HepG2 (cell line): ENCODE results near the gene C19orf73. TPM values are rescaled to one million over a fixed set of nuclear protein-coding genes. Genes with fewer than 3 reads are reported as not detected.
A peak's percentile ranks its signal among the peaks of the same experiment; 100 is the strongest.

ENCODE experiments used
- ATF7 ChIP-seq, 2 experiments: fragments of 450-650 bp in 1 of 2; sonication (generic) in 1 of 2; formaldehyde crosslinking in 1 of 2; IDR thresholded peaks; 2 replicates each; pipeline versions ENCODE4 v1.4.0 to v1.6.1; 2016 to 2020; ENCODE audit warnings: antibody characterized with exemption in 1 of 2, mild to moderate bottlenecking in 1 of 2, missing genetic modification reagents in 1 of 2
- CCDC6 ChIP-seq: sonication (generic); formaldehyde crosslinking; IDR thresholded peaks from 2 replicates; pipeline ENCODE4 v1.8.1; 2022; ENCODE audit warnings: mild to moderate bottlenecking, missing genetic modification reagents, moderate library complexity
- CENPX ChIP-seq: sonication (generic); formaldehyde crosslinking; IDR thresholded peaks from 2 replicates; pipeline ENCODE4 v1.9.0; 2021; ENCODE audit warnings: mild to moderate bottlenecking, missing genetic modification reagents, moderate library complexity
- GPN1 ChIP-seq: sonication (generic); formaldehyde crosslinking; IDR thresholded peaks from 2 replicates; pipeline ENCODE4 v1.5.1; 2020; ENCODE audit warnings: missing genetic modification reagents, borderline replicate concordance
- HNRNPH1 ChIP-seq: fragments of 200-400 bp; formaldehyde crosslinking; optimal IDR thresholded peaks from 2 replicates; pipeline ENCODE3; 2017; ENCODE audit warnings: mild to moderate bottlenecking, low read depth, low read length
- KDM6A ChIP-seq: IDR thresholded peaks from 2 replicates; pipeline ENCODE4 v1.6.1; 2016; ENCODE audit warnings: low read depth
- ZBTB38 ChIP-seq: sonication (generic); formaldehyde crosslinking; IDR thresholded peaks from 2 replicates; pipeline ENCODE4 v1.5.1; 2020; ENCODE audit warnings: mild to moderate bottlenecking, missing genetic modification reagents
- ZNF24 ChIP-seq: fragments of 450-650 bp; IDR thresholded peaks from 2 replicates; pipeline ENCODE4 v1.6.1; 2017; ENCODE audit warnings: antibody characterized with exemption, mild to moderate bottlenecking
- ZNF251 ChIP-seq: sonication (generic); formaldehyde crosslinking; IDR thresholded peaks from 2 replicates; pipeline ENCODE4 v1.9.0; 2021; ENCODE audit warnings: mild to moderate bottlenecking, missing genetic modification reagents
- ZNF703 ChIP-seq: sonication (generic); formaldehyde crosslinking; IDR thresholded peaks from 2 replicates; pipeline ENCODE4 v1.5.1; 2020; ENCODE audit warnings: missing genetic modification reagents, mild to moderate bottlenecking, moderate library complexity, borderline replicate concordance
- ZNF850 ChIP-seq: sonication (generic); formaldehyde crosslinking; conservative IDR thresholded peaks from 2 replicates; pipeline ENCODE4 v1.9.0; 2021; ENCODE audit warnings: mild to moderate bottlenecking, missing genetic modification reagents
- ZSCAN12 ChIP-seq: sonication (generic); formaldehyde crosslinking; IDR thresholded peaks from 2 replicates; pipeline ENCODE4 v1.9.0; 2021; ENCODE audit warnings: mild to moderate bottlenecking, missing genetic modification reagents
- ZZZ3 ChIP-seq: sonication (generic); formaldehyde crosslinking; IDR thresholded peaks from 2 replicates; pipeline ENCODE4 v1.4.0; 2020; ENCODE audit warnings: missing genetic modification reagents, mild to moderate bottlenecking, borderline replicate concordance
- polyA plus RNA-seq, 8 experiments: library from polyadenylated mRNA; depleted of rRNA in 3 of 8; stranded (reverse) in 7 of 8; unstranded in 1 of 8; fragments of >200 nt; fragmentation: Illumina TruSeq in 4 of 8; extraction: Trizol in 4 of 8; gene quantifications; 2 replicates each; pipeline versions ENCODE4 v1.2.1 to v1.2.3, GENCODE V29; 2011 to 2016; ENCODE audit warnings: low read depth in 4 of 8, missing spikeins in 1 of 8, mixed read lengths in 1 of 8; ENCODE audit not compliant: insufficient read depth in 1 of 8
- total RNA-seq, 5 experiments: library from RNA; depleted of rRNA; stranded (reverse); fragments of >200 nt; fragmentation: Illumina TruSeq; extraction: Trizol; gene quantifications; 2 replicates each; pipeline ENCODE4 v1.2.3, GENCODE V29; 2016; ENCODE audit warnings: low read depth in 1 of 5
- TF ChIP-seq, protein P1 (sequence below): IDR thresholded peaks from 2 replicates; pipeline ENCODE4 v1.6.1; 2016; ENCODE audit warnings: missing compliant biosample characterization, missing genetic modification reagents, borderline replicate concordance
- TF ChIP-seq, protein P2 (sequence below): sonication (generic); formaldehyde crosslinking; IDR thresholded peaks from 2 replicates; pipeline ENCODE4 v1.5.0; 2020; ENCODE audit warnings: mild to moderate bottlenecking, missing genetic modification reagents
- TF ChIP-seq, protein P3 (sequence below): sonication (generic); formaldehyde crosslinking; IDR thresholded peaks from 2 replicates; pipeline ENCODE4 v1.5.1; 2020; ENCODE audit warnings: missing genetic modification reagents, mild to moderate bottlenecking, borderline replicate concordance
- TF ChIP-seq, protein P4 (sequence below): sonication (generic); formaldehyde crosslinking; IDR thresholded peaks from 2 replicates; pipeline ENCODE4 v1.5.0; 2020; ENCODE audit warnings: missing genetic modification reagents
- TF ChIP-seq, protein P5 (sequence below): sonication (generic); formaldehyde crosslinking; IDR thresholded peaks from 2 replicates; pipeline ENCODE4 v1.4.0; 2020; ENCODE audit warnings: missing genetic modification reagents

Gene C19orf73
- total and polyA plus RNA-seq, 2 of the 13 experiments (the other 11 are each of a cell fraction or from before 2014, with no cell fraction given): 1.4 to 1.5 TPM

DNA sequence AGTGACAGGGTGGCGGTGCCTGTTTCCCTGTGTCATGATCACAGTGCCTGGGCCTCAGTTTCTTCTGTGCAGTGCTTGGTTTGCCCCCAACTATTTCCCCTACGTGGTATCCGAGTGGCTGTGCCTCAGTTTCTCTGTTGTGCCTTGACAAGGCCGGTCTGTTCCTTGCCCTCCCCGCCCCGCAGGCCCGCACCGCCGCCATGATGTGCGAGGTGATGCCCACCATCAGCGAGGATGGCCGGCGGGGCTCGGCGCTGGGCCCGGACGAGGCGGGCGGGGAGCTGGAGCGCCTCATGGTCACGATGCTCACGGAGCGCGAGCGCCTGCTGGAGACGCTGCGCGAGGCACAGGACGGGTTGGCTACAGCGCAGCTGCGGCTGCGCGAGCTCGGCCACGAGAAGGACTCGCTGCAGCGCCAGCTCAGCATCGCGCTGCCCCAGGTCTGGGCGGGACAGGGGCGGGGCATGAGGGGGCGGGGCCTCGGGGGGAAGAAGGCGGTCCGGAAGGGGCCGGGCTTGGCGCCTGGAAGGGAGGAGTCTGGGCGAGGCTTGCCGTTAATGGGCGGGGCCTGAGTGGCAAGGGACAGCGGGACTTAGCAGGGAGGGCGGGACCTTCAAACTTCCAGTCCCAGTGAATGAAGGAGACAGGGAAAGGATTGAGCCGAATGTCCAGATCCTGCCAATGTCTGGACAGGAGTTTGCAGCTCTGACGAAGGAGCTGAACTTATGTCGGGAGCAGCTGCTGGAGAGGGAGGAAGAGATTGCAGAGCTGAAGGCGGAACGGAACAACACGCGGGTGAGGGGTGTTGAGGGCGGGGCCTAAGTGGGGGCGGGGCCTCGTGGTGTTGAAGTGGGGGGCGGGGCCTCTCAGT is 9.0 kb upstream of the C19orf73 start (continued):
- TF ChIP-seq, protein P1, sequence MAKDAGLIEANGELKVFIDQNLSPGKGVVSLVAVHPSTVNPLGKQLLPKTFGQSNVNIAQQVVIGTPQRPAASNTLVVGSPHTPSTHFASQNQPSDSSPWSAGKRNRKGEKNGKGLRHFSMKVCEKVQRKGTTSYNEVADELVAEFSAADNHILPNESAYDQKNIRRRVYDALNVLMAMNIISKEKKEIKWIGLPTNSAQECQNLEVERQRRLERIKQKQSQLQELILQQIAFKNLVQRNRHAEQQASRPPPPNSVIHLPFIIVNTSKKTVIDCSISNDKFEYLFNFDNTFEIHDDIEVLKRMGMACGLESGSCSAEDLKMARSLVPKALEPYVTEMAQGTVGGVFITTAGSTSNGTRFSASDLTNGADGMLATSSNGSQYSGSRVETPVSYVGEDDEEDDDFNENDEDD (CRISPR knock-in tag): peak; percentile 98
- TF ChIP-seq KDM6A (CRISPR knock-in tag) (no peak), CCDC6 (CRISPR knock-in tag) (peak; percentile 99), ZNF24 (no peak), GPN1 (CRISPR knock-in tag) (peak; percentile 97), HNRNPH1 (no peak), ZNF703 (CRISPR knock-in tag) (peak; percentile 81; the same call in 1 of the 2 replicates), CENPX (no peak), ZBTB38 (CRISPR knock-in tag) (peak; percentile 99), ZZZ3 (CRISPR knock-in tag) (peak; percentile 95), ZNF850 (CRISPR knock-in tag) (no peak; the same call in 1 of the 2 replicates), ZSCAN12 (CRISPR knock-in tag) (peak; percentile 98; the same call in 1 of the 2 replicates), ATF7 (IDR thresholded peaks at IDR 0.05) (no peak), ATF7 (CRISPR knock-in tag; IDR thresholded peaks at IDR 0.05) (peak; percentile 87), ZNF251 (CRISPR knock-in tag) (peak; percentile 97)
- TF ChIP-seq, protein P2, sequence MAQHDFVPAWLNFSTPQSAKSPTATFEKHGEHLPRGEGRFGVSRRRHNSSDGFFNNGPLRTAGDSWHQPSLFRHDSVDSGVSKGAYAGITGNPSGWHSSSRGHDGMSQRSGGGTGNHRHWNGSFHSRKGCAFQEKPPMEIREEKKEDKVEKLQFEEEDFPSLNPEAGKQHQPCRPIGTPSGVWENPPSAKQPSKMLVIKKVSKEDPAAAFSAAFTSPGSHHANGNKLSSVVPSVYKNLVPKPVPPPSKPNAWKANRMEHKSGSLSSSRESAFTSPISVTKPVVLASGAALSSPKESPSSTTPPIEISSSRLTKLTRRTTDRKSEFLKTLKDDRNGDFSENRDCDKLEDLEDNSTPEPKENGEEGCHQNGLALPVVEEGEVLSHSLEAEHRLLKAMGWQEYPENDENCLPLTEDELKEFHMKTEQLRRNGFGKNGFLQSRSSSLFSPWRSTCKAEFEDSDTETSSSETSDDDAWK: no peak
- TF ChIP-seq, protein P3, sequence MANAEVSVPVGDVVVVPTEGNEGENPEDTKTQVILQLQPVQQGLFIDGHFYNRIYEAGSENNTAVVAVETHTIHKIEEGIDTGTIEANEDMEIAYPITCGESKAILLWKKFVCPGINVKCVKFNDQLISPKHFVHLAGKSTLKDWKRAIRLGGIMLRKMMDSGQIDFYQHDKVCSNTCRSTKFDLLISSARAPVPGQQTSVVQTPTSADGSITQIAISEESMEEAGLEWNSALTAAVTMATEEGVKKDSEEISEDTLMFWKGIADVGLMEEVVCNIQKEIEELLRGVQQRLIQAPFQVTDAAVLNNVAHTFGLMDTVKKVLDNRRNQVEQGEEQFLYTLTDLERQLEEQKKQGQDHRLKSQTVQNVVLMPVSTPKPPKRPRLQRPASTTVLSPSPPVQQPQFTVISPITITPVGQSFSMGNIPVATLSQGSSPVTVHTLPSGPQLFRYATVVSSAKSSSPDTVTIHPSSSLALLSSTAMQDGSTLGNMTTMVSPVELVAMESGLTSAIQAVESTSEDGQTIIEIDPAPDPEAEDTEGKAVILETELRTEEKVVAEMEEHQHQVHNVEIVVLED (CRISPR knock-in tag): peak; percentile 72
- TF ChIP-seq, protein P4, sequence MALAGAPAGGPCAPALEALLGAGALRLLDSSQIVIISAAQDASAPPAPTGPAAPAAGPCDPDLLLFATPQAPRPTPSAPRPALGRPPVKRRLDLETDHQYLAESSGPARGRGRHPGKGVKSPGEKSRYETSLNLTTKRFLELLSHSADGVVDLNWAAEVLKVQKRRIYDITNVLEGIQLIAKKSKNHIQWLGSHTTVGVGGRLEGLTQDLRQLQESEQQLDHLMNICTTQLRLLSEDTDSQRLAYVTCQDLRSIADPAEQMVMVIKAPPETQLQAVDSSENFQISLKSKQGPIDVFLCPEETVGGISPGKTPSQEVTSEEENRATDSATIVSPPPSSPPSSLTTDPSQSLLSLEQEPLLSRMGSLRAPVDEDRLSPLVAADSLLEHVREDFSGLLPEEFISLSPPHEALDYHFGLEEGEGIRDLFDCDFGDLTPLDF (CRISPR knock-in tag): peak; percentile 87
- TF ChIP-seq, protein P5, sequence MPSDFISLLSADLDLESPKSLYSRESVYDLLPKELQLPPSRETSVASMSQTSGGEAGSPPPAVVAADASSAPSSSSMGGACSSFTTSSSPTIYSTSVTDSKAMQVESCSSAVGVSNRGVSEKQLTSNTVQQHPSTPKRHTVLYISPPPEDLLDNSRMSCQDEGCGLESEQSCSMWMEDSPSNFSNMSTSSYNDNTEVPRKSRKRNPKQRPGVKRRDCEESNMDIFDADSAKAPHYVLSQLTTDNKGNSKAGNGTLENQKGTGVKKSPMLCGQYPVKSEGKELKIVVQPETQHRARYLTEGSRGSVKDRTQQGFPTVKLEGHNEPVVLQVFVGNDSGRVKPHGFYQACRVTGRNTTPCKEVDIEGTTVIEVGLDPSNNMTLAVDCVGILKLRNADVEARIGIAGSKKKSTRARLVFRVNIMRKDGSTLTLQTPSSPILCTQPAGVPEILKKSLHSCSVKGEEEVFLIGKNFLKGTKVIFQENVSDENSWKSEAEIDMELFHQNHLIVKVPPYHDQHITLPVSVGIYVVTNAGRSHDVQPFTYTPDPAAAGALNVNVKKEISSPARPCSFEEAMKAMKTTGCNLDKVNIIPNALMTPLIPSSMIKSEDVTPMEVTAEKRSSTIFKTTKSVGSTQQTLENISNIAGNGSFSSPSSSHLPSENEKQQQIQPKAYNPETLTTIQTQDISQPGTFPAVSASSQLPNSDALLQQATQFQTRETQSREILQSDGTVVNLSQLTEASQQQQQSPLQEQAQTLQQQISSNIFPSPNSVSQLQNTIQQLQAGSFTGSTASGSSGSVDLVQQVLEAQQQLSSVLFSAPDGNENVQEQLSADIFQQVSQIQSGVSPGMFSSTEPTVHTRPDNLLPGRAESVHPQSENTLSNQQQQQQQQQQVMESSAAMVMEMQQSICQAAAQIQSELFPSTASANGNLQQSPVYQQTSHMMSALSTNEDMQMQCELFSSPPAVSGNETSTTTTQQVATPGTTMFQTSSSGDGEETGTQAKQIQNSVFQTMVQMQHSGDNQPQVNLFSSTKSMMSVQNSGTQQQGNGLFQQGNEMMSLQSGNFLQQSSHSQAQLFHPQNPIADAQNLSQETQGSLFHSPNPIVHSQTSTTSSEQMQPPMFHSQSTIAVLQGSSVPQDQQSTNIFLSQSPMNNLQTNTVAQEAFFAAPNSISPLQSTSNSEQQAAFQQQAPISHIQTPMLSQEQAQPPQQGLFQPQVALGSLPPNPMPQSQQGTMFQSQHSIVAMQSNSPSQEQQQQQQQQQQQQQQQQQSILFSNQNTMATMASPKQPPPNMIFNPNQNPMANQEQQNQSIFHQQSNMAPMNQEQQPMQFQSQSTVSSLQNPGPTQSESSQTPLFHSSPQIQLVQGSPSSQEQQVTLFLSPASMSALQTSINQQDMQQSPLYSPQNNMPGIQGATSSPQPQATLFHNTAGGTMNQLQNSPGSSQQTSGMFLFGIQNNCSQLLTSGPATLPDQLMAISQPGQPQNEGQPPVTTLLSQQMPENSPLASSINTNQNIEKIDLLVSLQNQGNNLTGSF: peak; percentile 99
